Measurements from ENCODE around the gene ROR2.

Gene ROR2

GRCh38 chr9:91712811-91713210 lies 237.2 kb downstream of the ROR2 start:
- no peak for DNase-seq

GRCh38 chr9:91711755-91712601 lies 238.1 kb downstream of the ROR2 start:
- DNase-seq: no peak

DNA sequence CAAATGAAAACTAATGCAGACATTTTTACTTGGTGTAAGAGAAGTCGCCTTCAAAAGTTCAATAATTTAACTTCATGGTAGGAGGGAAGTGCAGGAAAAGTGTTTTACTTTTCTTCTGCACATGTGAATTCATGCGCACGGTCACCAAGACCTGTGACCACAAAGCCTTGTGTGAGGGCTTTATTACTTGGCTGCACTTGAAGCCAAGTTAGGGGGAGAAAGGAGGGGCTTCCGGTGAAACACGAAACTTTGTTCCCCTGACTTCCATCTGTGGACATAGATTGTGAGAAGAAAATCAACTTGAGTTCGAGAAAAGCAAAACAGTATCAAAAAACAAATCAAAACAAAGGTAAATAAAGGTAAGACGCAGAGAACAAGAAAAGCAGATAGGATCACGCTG lies 239.9 kb downstream of the ROR2 start:
- DNase-seq: no peak

DNA sequence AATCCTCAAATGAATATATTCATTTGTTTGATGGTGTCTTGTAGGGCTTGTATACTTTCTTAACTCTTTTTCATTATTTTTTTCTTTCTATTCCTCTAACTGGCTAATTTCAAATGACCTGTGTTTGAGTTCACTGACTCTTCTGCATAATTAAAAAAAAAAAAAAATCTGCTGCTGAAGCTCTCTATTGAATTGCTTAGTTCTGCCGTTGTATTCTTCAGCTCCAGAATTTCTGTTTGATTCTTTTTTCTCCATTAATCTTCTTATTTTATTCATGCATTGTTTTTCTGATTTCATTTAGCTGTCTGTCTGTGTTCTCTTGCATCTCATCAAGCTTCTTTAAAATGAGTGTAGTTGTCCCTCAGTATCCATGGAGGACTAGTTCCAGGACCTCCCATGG lies 244.6 kb downstream of the ROR2 start:
- DNase-seq: no peak

DNA sequence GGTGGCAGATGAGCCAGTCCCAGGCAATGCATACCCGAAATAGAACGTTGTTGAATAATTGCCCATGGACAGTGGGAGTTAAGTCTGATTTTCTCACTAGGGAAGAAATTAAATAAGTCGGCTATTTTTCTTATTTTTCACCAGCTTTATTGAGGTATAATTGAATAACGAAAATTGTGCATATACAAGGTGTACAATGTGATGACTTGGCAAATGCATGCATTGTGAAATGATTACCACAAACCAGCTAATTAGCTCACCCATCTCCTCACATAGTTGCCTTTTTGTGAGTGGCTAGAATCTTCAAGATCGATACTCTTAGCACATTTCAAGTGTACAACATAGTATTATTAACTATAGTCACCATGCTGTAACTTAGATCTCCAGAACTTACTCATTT lies 249.6 kb downstream of the ROR2 start:
- no peak for DNase-seq

DNA sequence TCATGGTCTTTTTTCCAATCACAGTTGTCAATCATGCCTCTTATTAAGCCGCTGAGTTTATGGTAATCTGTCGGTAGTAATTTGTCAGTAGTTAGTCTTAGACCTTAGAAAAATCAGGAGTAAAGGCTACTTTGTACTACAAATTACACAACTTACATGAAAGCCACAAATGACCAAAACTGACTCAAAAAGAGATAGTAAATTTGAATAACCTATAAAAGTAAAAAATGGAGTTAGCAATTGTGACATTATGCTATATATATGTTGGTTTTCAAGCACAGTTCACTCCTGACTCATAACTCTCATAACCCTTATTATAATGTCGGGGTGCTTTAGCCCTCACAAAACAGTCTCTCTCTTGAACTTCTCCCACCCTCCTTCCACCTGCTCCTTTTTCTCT lies 251.8 kb downstream of the ROR2 start:
- no peak for DNase-seq

GRCh38 chr9:91697201-91697600 lies 252.8 kb downstream of the ROR2 start:
- DNase-seq: no peak

DNA sequence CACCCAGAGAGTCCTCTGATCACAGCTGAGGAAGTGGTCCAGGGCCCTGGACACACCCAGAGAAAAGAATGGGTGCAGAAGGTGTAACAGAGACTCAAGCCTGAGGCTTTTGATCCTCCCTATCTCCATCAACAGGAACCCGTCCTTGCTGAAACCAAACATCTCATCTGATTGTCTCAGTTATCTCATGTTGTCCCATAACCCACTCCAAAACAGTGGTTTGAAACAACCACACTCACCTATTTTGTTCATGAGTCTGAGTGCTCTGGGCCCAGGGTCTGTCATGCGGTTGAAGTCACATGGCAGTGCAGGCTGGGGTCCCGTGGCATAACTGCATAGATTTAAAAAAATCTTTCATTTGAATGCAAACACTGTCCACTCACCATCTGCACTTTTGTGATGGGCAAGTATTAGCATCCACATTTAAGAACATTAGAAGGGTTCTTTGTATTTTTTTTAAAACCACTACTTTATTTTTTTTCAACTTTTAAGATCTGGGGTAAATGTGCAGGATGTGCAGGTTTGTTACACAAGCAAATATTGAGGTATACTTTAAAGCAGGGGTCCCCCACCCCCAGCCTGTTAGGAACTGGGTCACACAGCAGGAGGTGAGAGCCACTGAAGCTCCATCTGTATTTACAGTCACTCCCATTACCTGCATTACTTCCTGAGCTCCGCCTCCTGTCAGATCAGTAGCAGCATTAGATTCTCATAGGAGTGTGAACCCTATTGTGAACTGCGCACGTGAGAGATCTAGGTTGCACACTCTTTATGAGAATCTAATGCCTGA lies 255.8 kb downstream of the ROR2 start:
- DNase-seq: no peak

GRCh38 chr9:91693226-91693625 lies 256.8 kb downstream of the ROR2 start:
- no peak for DNase-seq

GRCh38 chr9:91690540-91691249 lies 259.3 kb downstream of the ROR2 start:
- no peak for DNase-seq

- DNase-seq: no peak
These were observed 261.0 kb downstream of the ROR2 start for GRCh38 chr9:91689006-91689405.

GRCh38 chr9:91683269-91683668 lies 266.8 kb downstream of the ROR2 start:
- DNase-seq: no peak

DNA sequence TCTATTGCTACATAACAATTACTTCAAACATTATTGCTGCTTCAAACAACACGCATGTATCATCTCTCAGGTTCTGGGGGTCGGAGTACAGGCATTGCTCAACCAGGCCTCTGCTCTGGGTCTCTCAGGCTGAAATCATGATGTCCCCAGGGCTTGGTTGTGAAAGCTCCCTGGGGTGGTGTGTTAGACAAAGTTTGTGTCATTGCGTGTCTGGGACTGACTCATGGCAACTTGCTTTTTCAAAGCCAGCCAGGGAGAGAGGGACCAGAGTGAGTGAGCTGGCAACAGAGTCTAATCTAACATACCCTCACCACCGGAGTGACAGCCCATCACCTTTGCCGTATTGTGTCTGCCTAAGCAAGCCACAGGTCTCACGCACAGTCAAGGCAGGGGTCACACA lies 267.2 kb downstream of the ROR2 start:
- no peak for DNase-seq

DNA sequence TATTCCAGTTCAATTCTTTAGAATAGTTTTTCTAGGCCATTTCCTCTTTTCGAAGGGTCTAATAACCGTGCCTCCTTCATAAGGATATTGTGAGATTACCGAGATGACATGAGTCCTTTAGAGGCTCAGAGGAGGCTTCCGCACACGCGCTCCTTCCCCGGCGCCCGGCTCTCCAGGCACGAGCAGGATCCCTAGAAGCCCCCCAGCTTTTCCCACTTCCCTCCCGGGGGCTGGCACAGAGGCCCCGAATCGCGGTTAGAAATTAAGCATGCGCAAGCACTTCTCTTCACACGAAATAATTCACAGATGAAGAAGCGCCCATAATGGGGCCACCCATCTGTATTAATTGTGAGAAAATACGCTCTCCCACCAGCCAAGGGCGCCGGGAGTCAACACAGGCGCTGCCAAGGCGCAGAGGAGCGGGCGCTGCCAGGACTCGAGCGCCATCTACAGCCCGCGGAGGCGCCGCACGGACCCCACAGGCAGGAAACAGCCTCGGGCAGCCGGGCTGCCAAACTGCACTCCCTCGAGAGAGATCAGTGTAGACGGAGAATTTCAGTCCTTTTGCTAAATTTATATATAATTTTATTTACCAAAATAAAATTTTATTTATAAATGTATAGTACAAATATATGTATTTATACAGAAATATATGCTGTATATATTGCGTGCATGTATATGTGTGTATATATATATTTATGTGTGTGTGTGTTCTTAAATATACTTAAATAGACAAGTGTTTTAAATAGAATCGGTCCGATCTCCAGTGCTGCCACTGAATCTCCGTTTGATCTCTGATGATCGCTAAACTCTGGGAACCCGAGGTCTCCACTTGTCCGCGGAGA lies 268.3 kb downstream of the ROR2 start:
- DNase-seq: no peak

GRCh38 chr9:91680998-91681397 lies 269.0 kb downstream of the ROR2 start:
- no peak for DNase-seq

- DNase-seq: no peak
These were observed 269.9 kb downstream of the ROR2 start for GRCh38 chr9:91680106-91680505.

GRCh38 chr9:91678807-91679580 lies 271.0 kb downstream of the ROR2 start:
- no peak for DNase-seq

DNA sequence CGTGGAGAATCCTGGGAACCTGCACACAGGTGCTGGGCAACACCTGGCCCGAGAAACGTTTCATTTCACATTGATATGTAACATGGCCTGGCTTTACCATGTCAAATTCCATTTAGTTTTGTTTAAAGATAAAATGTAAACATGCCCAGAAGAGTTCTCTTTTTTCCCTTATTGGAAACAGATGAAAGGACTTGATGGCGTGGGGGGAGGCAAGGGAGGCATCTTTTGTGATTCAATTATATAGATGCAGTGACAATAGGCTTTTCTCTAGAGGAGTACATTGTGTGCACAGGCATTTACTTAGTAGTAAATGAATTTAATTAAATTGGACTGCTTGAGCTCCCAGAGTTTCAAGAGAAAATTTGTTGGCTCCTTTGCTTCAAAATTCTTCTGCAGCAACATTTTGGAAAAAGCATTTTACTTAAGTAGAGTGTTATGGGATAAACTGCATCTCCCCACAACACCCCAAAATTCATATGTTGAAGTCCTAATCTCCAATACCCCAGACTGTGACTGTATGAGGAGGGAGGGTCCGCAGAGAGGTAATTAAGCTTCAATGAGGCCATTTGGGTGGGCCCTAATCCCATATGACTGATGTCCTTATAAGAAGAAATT lies 272.1 kb downstream of the ROR2 start:
- no peak for DNase-seq

GRCh38 chr9:91677331-91677730 lies 272.7 kb downstream of the ROR2 start:
- no peak for DNase-seq

- no peak for DNase-seq
These were observed 274.0 kb downstream of the ROR2 start for GRCh38 chr9:91676046-91676445.

DNA sequence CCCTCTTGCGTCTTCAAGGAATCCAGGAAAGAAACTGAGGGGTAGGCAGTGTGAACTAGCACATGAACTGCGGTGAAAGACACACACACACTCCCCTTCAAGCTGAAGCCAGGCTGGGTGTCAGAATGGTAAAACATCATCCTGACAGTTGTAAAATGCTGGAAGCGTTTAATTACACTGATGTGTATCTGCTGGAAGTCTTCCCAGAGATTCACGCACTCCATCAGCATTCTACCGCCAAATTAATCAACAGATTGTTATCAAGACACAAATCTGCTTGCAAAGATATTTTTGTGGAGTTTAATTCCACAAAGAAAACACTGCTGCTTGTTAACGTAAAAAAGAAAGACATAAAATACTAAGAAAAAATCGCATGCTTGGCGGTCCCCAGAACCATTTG lies 285.4 kb downstream of the ROR2 start:
- no peak for DNase-seq
